ENCODE measurements around the gene COMMD8. TPM values are rescaled to one million over a fixed set of nuclear protein-coding genes. Genes with fewer than 3 reads are reported as not detected.

COMMD8 gene
- total RNA-seq, 4 donors from 2014 or later: 10.1 to 18.5 (median 11.0) TPM

GRCh38 chr4:47473141-47473750, 9.7 kb upstream of the COMMD8 start:
- no peak overlapping the region for H3K27ac ChIP-seq
- no peak for TF ChIP-seq CTCF (IDR thresholded peaks at IDR 0.05)
- no peak for TF ChIP-seq POLR2AphosphoS5 (IDR thresholded peaks at IDR 0.05)
- no peak for TF ChIP-seq EP300 (IDR thresholded peaks at IDR 0.05)
- no peak for TF ChIP-seq POLR2A (IDR thresholded peaks at IDR 0.05)
- no peak overlapping the region for H3K4me3 ChIP-seq
- H3K4me1 ChIP-seq: peaks cover 15% of the 10 kb centered on the region
- H3K27me3 ChIP-seq: no peaks in the 10 kb centered on the region
- H3K36me3 ChIP-seq: no peaks in the 10 kb centered on the region
- H3K9me3 ChIP-seq: no peaks in the 10 kb centered on the region
- DNase-seq (ENCODE audit: low spot score in 2 of 2): no peak
- 79% methylated on average over 3 of the region's 3 CpGs for WGBS

- Histone ChIP-seq H3K4me3 (no peak overlapping the region), H3K27ac (no peak overlapping the region), H3K27me3 (no peaks in the 10 kb centered on the region), H3K36me3 (no peaks in the 10 kb centered on the region), H3K9me3 (no peaks in the 10 kb centered on the region), H3K4me1 (peaks cover 15% of the 10 kb centered on the region)
- TF ChIP-seq CTCF (IDR thresholded peaks at IDR 0.05) (no peak), POLR2AphosphoS5 (IDR thresholded peaks at IDR 0.05) (no peak), POLR2A (IDR thresholded peaks at IDR 0.05) (no peak), EP300 (IDR thresholded peaks at IDR 0.05) (no peak)
- DNase-seq (ENCODE audit: low spot score in 2 of 2): no peak
- 81% methylated on average over 2 of the region's 2 CpGs for WGBS
These were observed 8.1 kb upstream of the COMMD8 start for GRCh38 chr4:47471591-47471990.

- Histone ChIP-seq H3K4me3 (no peak overlapping the region), H3K27me3 (no peaks in the 10 kb centered on the region), H3K4me1 (peaks cover 15% of the 10 kb centered on the region), H3K9me3 (no peaks in the 10 kb centered on the region), H3K27ac (no peak overlapping the region), H3K36me3 (no peaks in the 10 kb centered on the region)
- no peak for DNase-seq (ENCODE audit: low spot score in 2 of 2)
- TF ChIP-seq EP300 (IDR thresholded peaks at IDR 0.05) (no peak), POLR2AphosphoS5 (IDR thresholded peaks at IDR 0.05) (no peak), CTCF (IDR thresholded peaks at IDR 0.05) (no peak), POLR2A (IDR thresholded peaks at IDR 0.05) (no peak)
- 33% methylated on average over 4 of the region's 4 CpGs for WGBS
These were observed 7.6 kb upstream of the COMMD8 start for GRCh38 chr4:47471064-47471463.

- H3K4me3 ChIP-seq: no peak overlapping the region
- H3K27ac ChIP-seq: no peak overlapping the region
- peaks cover 15% of the 10 kb centered on the region for H3K4me1 ChIP-seq
- H3K36me3 ChIP-seq: no peaks in the 10 kb centered on the region
- no peaks in the 10 kb centered on the region for H3K9me3 ChIP-seq
- TF ChIP-seq EP300 (IDR thresholded peaks at IDR 0.05) (no peak), CTCF (IDR thresholded peaks at IDR 0.05) (no peak), POLR2AphosphoS5 (IDR thresholded peaks at IDR 0.05) (no peak), POLR2A (IDR thresholded peaks at IDR 0.05) (no peak)
- 79% methylated on average over 3 of the region's 3 CpGs for WGBS
- no peak for DNase-seq (ENCODE audit: low spot score in 2 of 2)
- H3K27me3 ChIP-seq: no peaks in the 10 kb centered on the region
These were observed 6.4 kb upstream of the COMMD8 start for GRCh38 chr4:47469951-47470350.

- H3K4me1 ChIP-seq: peaks cover 17% of the 10 kb centered on the region
- H3K27ac ChIP-seq: no peak overlapping the region
- TF ChIP-seq CTCF (IDR thresholded peaks at IDR 0.05) (no peak), POLR2A (IDR thresholded peaks at IDR 0.05) (no peak), POLR2AphosphoS5 (IDR thresholded peaks at IDR 0.05) (no peak), EP300 (IDR thresholded peaks at IDR 0.05) (no peak)
- H3K4me3 ChIP-seq: no peak overlapping the region
- no peak for DNase-seq (ENCODE audit: low spot score in 2 of 2)
- no peaks in the 10 kb centered on the region for H3K9me3 ChIP-seq
- H3K27me3 ChIP-seq: no peaks in the 10 kb centered on the region
- WGBS: 89% methylated on average over 6 of the region's 6 CpGs
- H3K36me3 ChIP-seq: no peaks in the 10 kb centered on the region
These were observed 5.3 kb upstream of the COMMD8 start for GRCh38 chr4:47468706-47469365.
